Esophagus squamous epithelium (tissue), 5 donors: ENCODE results near the gene THSD7A. TPM values are rescaled to one million over a fixed set of nuclear protein-coding genes. Genes with fewer than 3 reads are reported as not detected.

Source experiments
- DNase-seq: peaks from one replicate; lab custom pipeline; 2025; lab: John Stamatoyannopoulos, UW
- H3K27ac ChIP-seq, 4 donors: fragments of 200-600 bp; sonication (generic); one replicate each; pipeline ENCODE4 v1.5.1; 2016 to 2019; ENCODE audit warnings: mild to moderate bottlenecking in 1 of 4
- H3K27me3 ChIP-seq, 4 donors: fragments of 200-600 bp; sonication (generic); 1 replicate in 3 of 4; 2 replicates in 1 of 4; pipeline versions ENCODE4 v1.5.1 to v1.6.0; 2017 to 2021; ENCODE audit warnings: antibody characterized with exemption in 1 of 4
- H3K36me3 ChIP-seq, 3 donors: fragments of 200-600 bp; sonication (generic); one replicate each; pipeline ENCODE4 v1.5.1; 2016 to 2019
- H3K4me1 ChIP-seq, 3 donors: fragments of 200-600 bp; sonication (generic); one replicate each; pipeline ENCODE4 v1.5.1; 2017 to 2019
- H3K4me3 ChIP-seq, 4 donors: fragments of 200-600 bp; sonication (generic); 1 replicate in 3 of 4; 2 replicates in 1 of 4; pipeline ENCODE4 v1.5.1; 2016 to 2019; ENCODE audit warnings: mild to moderate bottlenecking in 2 of 4, moderate library complexity in 1 of 4
- H3K9me3 ChIP-seq, 3 donors: fragments of 200-600 bp; sonication (generic); one replicate each; pipeline ENCODE4 v1.5.1; 2016 to 2019
- CTCF ChIP-seq, 6 experiments: fragments of 450-650 bp in 4 of 6; fragments of 200-600 bp in 2 of 6; sonication (generic) in 2 of 6; IDR thresholded peaks; one replicate each; pipeline ENCODE4 v1.5.1; 2016 to 2019; ENCODE audit warnings: antibody characterized with exemption in 6 of 6, mild to moderate bottlenecking in 4 of 6, moderate library complexity in 4 of 6
- POLR2A ChIP-seq, 4 donors: fragments of 450-650 bp; IDR thresholded peaks; one replicate each; pipeline ENCODE4 v1.6.1; 2017; ENCODE audit warnings: antibody characterized with exemption in 4 of 4, mild to moderate bottlenecking in 4 of 4, moderate library complexity in 3 of 4
- WGBS, 2 donors: methylation state at CpG; one replicate each; pipeline ENCODE4 v1.1.5; 2018; 5-methylcytosine and 5-hydroxymethylcytosine counted together
- intact Hi-C: fragments of 100-400 bp; cut with DNase I; formaldehyde crosslinking; loops from one replicate; pipeline ENCODE4 v1.15.0; 2022
- total RNA-seq, 4 donors: library from RNA; depleted of rRNA; stranded (reverse); fragments of >200 nt; gene quantifications; one replicate each; pipeline ENCODE4 v1.1.0, GENCODE V29; 2016
- donor health status: DM: yes; HTN: yes; CAD: no.

THSD7A gene
- total RNA-seq, 4 donors from 2014 or later, result 0.57 to 2.5 (median 1.4) TPM; not detected in 1

GRCh38 chr7:11748884-11749283 is 83.1 kb downstream of the THSD7A start:
- Histone ChIP-seq H3K4me1 (no peaks in the 10 kb centered on the region), H3K4me3 (no peak overlapping the region), H3K27ac (no peak overlapping the region), H3K9me3 (no peaks in the 10 kb centered on the region), H3K36me3 (no peaks in the 10 kb centered on the region), H3K27me3 (no peaks in the 10 kb centered on the region)
- no peak for TF ChIP-seq CTCF (IDR thresholded peaks at IDR 0.05)
- no peak for TF ChIP-seq POLR2A (IDR thresholded peaks at IDR 0.05)
- no peak for DNase-seq
- 74 to 77% methylated on average over 6 of the region's 6 CpGs for WGBS, 2 donors
- intact Hi-C loops, result no loop called here

GRCh38 chr7:11747715-11748485 is 84.1 kb downstream of the THSD7A start:
- Histone ChIP-seq H3K27me3 (no peaks in the 10 kb centered on the region), H3K4me1 (no peaks in the 10 kb centered on the region), H3K36me3 (no peaks in the 10 kb centered on the region), H3K4me3 (no peak overlapping the region), H3K9me3 (no peaks in the 10 kb centered on the region), H3K27ac (no peak overlapping the region)
- intact Hi-C loops, result no loop called here
- 66 to 68% methylated on average over 4 of the region's 4 CpGs for WGBS, 2 donors
- TF ChIP-seq POLR2A (IDR thresholded peaks at IDR 0.05), result no peak
- TF ChIP-seq CTCF (IDR thresholded peaks at IDR 0.05), result no peak
- DNase-seq, result no peak

GRCh38 chr7:11746591-11746990 is 85.4 kb downstream of the THSD7A start:
- WGBS, 2 donors, result 52 to 54% methylated on average over 1 of the region's 1 CpG
- intact Hi-C loops, result no loop called here
- TF ChIP-seq POLR2A (IDR thresholded peaks at IDR 0.05) (no peak), CTCF (IDR thresholded peaks at IDR 0.05) (no peak)

GRCh38 chr7:11743548-11743947 is 88.5 kb downstream of the THSD7A start:
- H3K4me3 ChIP-seq, result no peak overlapping the region
- no peaks in the 10 kb centered on the region for H3K9me3 ChIP-seq
- TF ChIP-seq POLR2A (IDR thresholded peaks at IDR 0.05) (no peak), CTCF (IDR thresholded peaks at IDR 0.05) (no peak)
- intact Hi-C loops, result no loop called here
- H3K4me1 ChIP-seq, result no peaks in the 10 kb centered on the region
- no peak overlapping the region for H3K27ac ChIP-seq
- no peak for DNase-seq
- WGBS, 2 donors, result 95 to 100% methylated on average over 1 of the region's 1 CpG
- no peaks in the 10 kb centered on the region for H3K27me3 ChIP-seq
- no peaks in the 10 kb centered on the region for H3K36me3 ChIP-seq

More at GRCh38 chr7:11746591-11746990, 85.4 kb downstream of the THSD7A start:
- H3K36me3 ChIP-seq, result no peaks in the 10 kb centered on the region
- no peak overlapping the region for H3K27ac ChIP-seq
- H3K9me3 ChIP-seq, result no peaks in the 10 kb centered on the region
- no peaks in the 10 kb centered on the region for H3K27me3 ChIP-seq
- no peak overlapping the region for H3K4me3 ChIP-seq
- H3K4me1 ChIP-seq, result no peaks in the 10 kb centered on the region
- DNase-seq, result no peak

GRCh38 chr7:11743016-11743415 is 89.0 kb downstream of the THSD7A start:
- no peak for TF ChIP-seq POLR2A (IDR thresholded peaks at IDR 0.05)
- TF ChIP-seq CTCF (IDR thresholded peaks at IDR 0.05), result no peak
- no peaks in the 10 kb centered on the region for H3K9me3 ChIP-seq
- H3K27me3 ChIP-seq, result no peaks in the 10 kb centered on the region
- no peak overlapping the region for H3K4me3 ChIP-seq
- intact Hi-C loops, result no loop called here
- H3K27ac ChIP-seq, result no peak overlapping the region
- no peaks in the 10 kb centered on the region for H3K36me3 ChIP-seq
- no peak for DNase-seq
- H3K4me1 ChIP-seq, result no peaks in the 10 kb centered on the region
- WGBS, 2 donors, result 72 to 82% methylated on average over 3 of the region's 3 CpGs
